Tibial nerve (tissue), 4 donors: ENCODE data around the gene CROCC2.

Source experiments
- EP300 ChIP-seq, 2 donors: sonication (generic); formaldehyde crosslinking; IDR thresholded peaks; one replicate each; pipeline ENCODE4 v1.6.1; 2017; ENCODE audit warnings: antibody characterized with exemption in 2 of 2, mild to moderate bottlenecking in 1 of 2
- POLR2A ChIP-seq, 2 donors: fragments of 450-650 bp; IDR thresholded peaks; one replicate each; pipeline ENCODE4 v1.6.1; 2017; ENCODE audit warnings: antibody characterized with exemption in 2 of 2, mild to moderate bottlenecking in 2 of 2, moderate library complexity in 2 of 2
- TF ChIP-seq, protein P1 (sequence below), 5 experiments: fragments of 200-600 bp in 3 of 5; fragments of 450-650 bp in 2 of 5; sonication (generic) in 3 of 5; IDR thresholded peaks; one replicate each; pipeline ENCODE4 v1.5.1; 2016 to 2019; ENCODE audit warnings: antibody characterized with exemption in 5 of 5, mild to moderate bottlenecking in 3 of 5, moderate library complexity in 2 of 5

GRCh38 chr2:240892925-240893324 is 13.2 kb upstream of the CROCC2 start:
- TF ChIP-seq EP300 (IDR thresholded peaks at IDR 0.05): no peak
- no peak for TF ChIP-seq POLR2A (IDR thresholded peaks at IDR 0.05)
- TF ChIP-seq, protein P1, sequence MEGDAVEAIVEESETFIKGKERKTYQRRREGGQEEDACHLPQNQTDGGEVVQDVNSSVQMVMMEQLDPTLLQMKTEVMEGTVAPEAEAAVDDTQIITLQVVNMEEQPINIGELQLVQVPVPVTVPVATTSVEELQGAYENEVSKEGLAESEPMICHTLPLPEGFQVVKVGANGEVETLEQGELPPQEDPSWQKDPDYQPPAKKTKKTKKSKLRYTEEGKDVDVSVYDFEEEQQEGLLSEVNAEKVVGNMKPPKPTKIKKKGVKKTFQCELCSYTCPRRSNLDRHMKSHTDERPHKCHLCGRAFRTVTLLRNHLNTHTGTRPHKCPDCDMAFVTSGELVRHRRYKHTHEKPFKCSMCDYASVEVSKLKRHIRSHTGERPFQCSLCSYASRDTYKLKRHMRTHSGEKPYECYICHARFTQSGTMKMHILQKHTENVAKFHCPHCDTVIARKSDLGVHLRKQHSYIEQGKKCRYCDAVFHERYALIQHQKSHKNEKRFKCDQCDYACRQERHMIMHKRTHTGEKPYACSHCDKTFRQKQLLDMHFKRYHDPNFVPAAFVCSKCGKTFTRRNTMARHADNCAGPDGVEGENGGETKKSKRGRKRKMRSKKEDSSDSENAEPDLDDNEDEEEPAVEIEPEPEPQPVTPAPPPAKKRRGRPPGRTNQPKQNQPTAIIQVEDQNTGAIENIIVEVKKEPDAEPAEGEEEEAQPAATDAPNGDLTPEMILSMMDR (IDR thresholded peaks at IDR 0.05): no peak
